OCI-LY1 (cell line): ENCODE results near the gene DYNLT1.

Experiments used
- EZH2 ChIP-seq: fragments of 200-600 bp; sonication (generic), shearing (Covaris generic); IDR thresholded peaks from 2 replicates; pipeline ENCODE4 v1.8.0; 2017; ENCODE audit warnings: borderline replicate concordance, mixed run types, mild to moderate bottlenecking, antibody characterized with exemption, low read length, moderate library complexity, mixed read lengths
- TF ChIP-seq, protein P1 (sequence below): fragments of 200-600 bp; sonication (generic), shearing (Covaris generic); IDR thresholded peaks from 2 replicates; pipeline ENCODE4 v1.5.1; 2017; ENCODE audit warnings: mild to moderate bottlenecking, antibody characterized with exemption, low read length, moderate library complexity, mixed read lengths

DNA sequence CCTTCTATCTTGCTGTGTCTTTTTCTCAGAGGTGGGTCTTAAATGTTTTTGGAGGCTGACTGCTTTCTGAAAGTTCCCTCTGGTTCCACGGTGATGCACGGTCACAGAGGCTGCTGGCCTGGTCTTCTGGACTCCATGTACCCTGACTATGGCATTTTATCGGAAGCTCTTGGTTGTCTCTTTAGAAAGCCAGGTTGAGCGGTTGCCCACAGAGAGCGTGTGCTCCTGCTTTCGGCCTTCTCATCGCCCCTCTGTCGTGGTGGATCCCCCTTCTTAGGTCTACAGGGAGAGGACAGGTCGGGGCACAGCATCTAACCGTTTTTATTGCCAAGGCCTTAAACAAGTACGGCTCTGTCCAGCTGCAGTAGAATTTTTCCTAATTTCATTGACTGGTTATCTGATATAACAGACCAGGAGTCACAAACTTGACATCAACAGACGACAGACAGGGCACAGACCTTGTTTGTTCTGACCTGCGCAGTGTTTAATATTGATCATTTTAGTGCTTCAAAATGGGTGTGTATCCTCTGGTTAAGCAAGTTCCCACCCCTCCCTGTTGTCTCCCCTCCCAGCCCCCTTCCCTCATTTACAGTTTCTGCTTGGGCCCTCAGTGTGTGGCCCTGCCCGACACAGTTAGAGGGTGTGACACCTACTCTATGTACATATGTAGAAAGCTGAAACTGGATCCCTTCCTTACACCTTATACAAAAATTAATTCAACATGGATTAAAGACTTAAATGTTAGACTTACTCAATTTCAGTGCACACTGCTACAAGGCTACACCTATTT is 30.0 kb upstream of the DYNLT1 start:
- no peak for TF ChIP-seq EZH2
- TF ChIP-seq, protein P1, sequence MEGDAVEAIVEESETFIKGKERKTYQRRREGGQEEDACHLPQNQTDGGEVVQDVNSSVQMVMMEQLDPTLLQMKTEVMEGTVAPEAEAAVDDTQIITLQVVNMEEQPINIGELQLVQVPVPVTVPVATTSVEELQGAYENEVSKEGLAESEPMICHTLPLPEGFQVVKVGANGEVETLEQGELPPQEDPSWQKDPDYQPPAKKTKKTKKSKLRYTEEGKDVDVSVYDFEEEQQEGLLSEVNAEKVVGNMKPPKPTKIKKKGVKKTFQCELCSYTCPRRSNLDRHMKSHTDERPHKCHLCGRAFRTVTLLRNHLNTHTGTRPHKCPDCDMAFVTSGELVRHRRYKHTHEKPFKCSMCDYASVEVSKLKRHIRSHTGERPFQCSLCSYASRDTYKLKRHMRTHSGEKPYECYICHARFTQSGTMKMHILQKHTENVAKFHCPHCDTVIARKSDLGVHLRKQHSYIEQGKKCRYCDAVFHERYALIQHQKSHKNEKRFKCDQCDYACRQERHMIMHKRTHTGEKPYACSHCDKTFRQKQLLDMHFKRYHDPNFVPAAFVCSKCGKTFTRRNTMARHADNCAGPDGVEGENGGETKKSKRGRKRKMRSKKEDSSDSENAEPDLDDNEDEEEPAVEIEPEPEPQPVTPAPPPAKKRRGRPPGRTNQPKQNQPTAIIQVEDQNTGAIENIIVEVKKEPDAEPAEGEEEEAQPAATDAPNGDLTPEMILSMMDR, result no peak
